ENCODE data around the gene ARID5B. TPM values are rescaled to one million over a fixed set of nuclear protein-coding genes. Genes with fewer than 3 reads are reported as not detected.

Gene ARID5B
- polyA plus RNA-seq, 1 of the 3 experiments (the other 2 are of a cell fraction): 10.9 TPM

- Histone ChIP-seq H3K9me2 (no peaks in the 10 kb centered on the region), H4K20me1 (ENCODE audit: insufficient read depth) (peaks cover 6% of the 10 kb centered on the region; the same call in 1 of the 2 replicates), H3K79me2 (ENCODE audit: insufficient read depth) (peaks cover 89% of the 10 kb centered on the region), H3K4me2 (no peak overlapping the region), H3K9ac (no peak overlapping the region), H3K4me1 (ENCODE audit: control insufficient read depth in 1 of 2, insufficient read depth in 2 of 2, low read depth in 1 of 2, low read length in 1 of 2) (peaks cover 9 to 34% of the 10 kb centered on the region in 2 experiments; a peak in 3 of 4 replicates), H2AFZ (ENCODE audit: low read depth) (no peak overlapping the region), H3K9me3 (no peaks in the 10 kb centered on the region), H3K27me3 (ENCODE audit: insufficient read depth) (no peaks in the 10 kb centered on the region), H3K36me3 (replicated peaks in 1 of 2; ENCODE audit: control insufficient read depth in 1 of 2, insufficient read depth in 2 of 2, low read length in 1 of 2) (peaks cover 15 to 17% of the 10 kb centered on the region in 2 experiments), H3K4me3 (ENCODE audit: low read depth in 2 of 2, low read length in 1 of 2) (no peak overlapping the region), H3K27ac (ENCODE audit: low read depth in 2 of 2, low read length in 1 of 2) (no peak overlapping the region), H3F3A (replicated peaks; ENCODE audit: insufficient read depth) (peaks cover 7% of the 10 kb centered on the region)
- CTCF ChIA-PET: interaction anchor here (1.3 to 6.9 kb wide), 3 partner anchors 28 to 337 kb away, joined by 3 to 36 read pairs (median 10); no protein-coding TSS in a partner anchor
- no peak for DNase-seq
- POLR2A ChIA-PET: no interaction called here
- WGBS (ENCODE audit: low lambda C conversion rate): 100% methylated on average over 2 of the region's 2 CpGs
- TF ChIP-seq MAX (IDR thresholded peaks at IDR 0.05; ENCODE audit: low read depth) (no peak), IRF3 (IDR thresholded peaks at IDR 0.05; ENCODE audit: low read depth, low read length) (no peak), PBX3 (IDR thresholded peaks at IDR 0.05) (no peak)
Observed at GRCh38 chr10:61907011-61907410, 5.5 kb downstream of the ARID5B start.

GRCh38 chr10:61907587-61907986 is 6.1 kb downstream of the ARID5B start:
- DNase-seq: no peak
- H3K4me2 ChIP-seq: no peak overlapping the region
- H4K20me1 ChIP-seq (ENCODE audit: insufficient read depth): peaks cover 6% of the 10 kb centered on the region; the same call in 1 of the 2 replicates
- H3K9ac ChIP-seq: no peak overlapping the region
- ChIA-PET CTCF (interaction anchor here (1.3 to 6.9 kb wide), 3 partner anchors 28 to 337 kb away, joined by 3 to 36 read pairs (median 10); no protein-coding TSS in a partner anchor), POLR2A (no interaction called here)
- H3K9me3 ChIP-seq: no peaks in the 10 kb centered on the region
- no peak overlapping the region for H2AFZ ChIP-seq (ENCODE audit: low read depth)
- H3F3A ChIP-seq (replicated peaks; ENCODE audit: insufficient read depth): peaks cover 7% of the 10 kb centered on the region
- no peaks in the 10 kb centered on the region for H3K27me3 ChIP-seq (ENCODE audit: insufficient read depth)
- H3K4me1 ChIP-seq (ENCODE audit: control insufficient read depth in 1 of 2, insufficient read depth in 2 of 2, low read depth in 1 of 2, low read length in 1 of 2): peaks cover 9 to 34% of the 10 kb centered on the region in 2 experiments; a peak in 3 of 4 replicates
- 74% methylated on average over 3 of the region's 3 CpGs for WGBS (ENCODE audit: low lambda C conversion rate)
- H3K36me3 ChIP-seq (replicated peaks in 1 of 2; ENCODE audit: control insufficient read depth in 1 of 2, insufficient read depth in 2 of 2, low read length in 1 of 2): peaks cover 15 to 17% of the 10 kb centered on the region in 2 experiments
- TF ChIP-seq EP300 (IDR thresholded peaks at IDR 0.05; ENCODE audit: borderline replicate concordance in 1 of 2, low read depth in 1 of 2, low read length in 1 of 2) (no peak), NRF1 (IDR thresholded peaks at IDR 0.05; ENCODE audit: low read depth, low read length) (no peak), TCF12 (IDR thresholded peaks at IDR 0.05) (no peak), JUND (IDR thresholded peaks at IDR 0.05) (no peak), YY1 (IDR thresholded peaks at IDR 0.05; ENCODE audit: low read depth) (no peak), SIN3A (IDR thresholded peaks at IDR 0.05; ENCODE audit: borderline replicate concordance, low read depth, low read length) (no peak), IRF3 (IDR thresholded peaks at IDR 0.05; ENCODE audit: low read depth, low read length) (no peak), MAX (IDR thresholded peaks at IDR 0.05; ENCODE audit: low read depth) (no peak), MXI1 (IDR thresholded peaks at IDR 0.05; ENCODE audit: low read depth, low read length) (no peak), GABPA (IDR thresholded peaks at IDR 0.05; ENCODE audit: low read depth) (no peak), REST (IDR thresholded peaks at IDR 0.05; ENCODE audit: low read depth, low read length) (no peak), POLR2AphosphoS5 (IDR thresholded peaks at IDR 0.05; ENCODE audit: low read depth, low read length) (no peak)
- peaks cover 86% of the 10 kb centered on the region for H3K79me2 ChIP-seq (ENCODE audit: insufficient read depth)
- H3K9me2 ChIP-seq: no peaks in the 10 kb centered on the region
- H3K27ac ChIP-seq (ENCODE audit: low read depth in 2 of 2, low read length in 1 of 2): no peak overlapping the region
- no peak overlapping the region for H3K4me3 ChIP-seq (ENCODE audit: low read depth in 2 of 2, low read length in 1 of 2)
